GM12878 (cell line): ENCODE results near the gene IRS1. TPM values are rescaled to one million over a fixed set of nuclear protein-coding genes. Genes with fewer than 3 reads are reported as not detected.

Source experiments
- ATAC-seq: fragments of 200-7000 bp; cut with Tn5 transposase; 3 replicates; pipeline ENCODE4 v1.9.1; 2020; ENCODE audit warnings: mild to moderate bottlenecking, moderate library complexity
- BruUV-seq: library from RNA; stranded (reverse); fragments of 400-500 nt; replicated peaks from 2 replicates; lab custom pipeline; 2021; lab: Mats Ljungman, UMichigan
- CTCF ChIA-PET: fragments of 300-600 bp; sonication (Branson Sonifier 250); formaldehyde crosslinking; extraction: SDS; loops from one replicate; lab custom pipeline; 2021; ENCODE audit warnings: inconsistent platforms; lab: Yijun Ruan, JAX
- POLR2A ChIA-PET: fragments of 350-600 bp; formaldehyde crosslinking; extraction: SDS; loops from one replicate; lab custom pipeline; 2021; ENCODE audit warnings: inconsistent platforms; lab: Charles Lee
- RAD21 ChIA-PET: fragments of 300-600 bp; sonication (Branson Sonifier 250); formaldehyde crosslinking; loops from one replicate; lab custom pipeline; 2023; ENCODE audit warnings: antibody characterized with exemption; ENCODE audit not compliant: unreplicated experiment; lab: Charles Lee
- SMC1A ChIA-PET: fragments of 300-600 bp; sonication (Branson Sonifier 250); formaldehyde crosslinking; loops from one replicate; lab custom pipeline; 2023; ENCODE audit not compliant: unreplicated experiment, uncharacterized antibody; lab: Charles Lee
- DNase-seq: peaks from one replicate; pipeline ENCODE4 v3.0.0-alpha.2; 2011; ENCODE audit warnings: low read depth, low spot score
- FAIRE-seq: peaks from 3 replicates; lab custom pipeline; 2011; peaks lifted over from hg19 to GRCh38; lab: Jason Lieb, UNC
- H2AFZ ChIP-seq: 2 replicates; pipeline ENCODE4 v1.6.0; 2011; ENCODE audit warnings: low read depth, low read length, control low read depth; ENCODE audit not compliant: control insufficient read depth
- H3K27ac ChIP-seq: 2 replicates; pipeline ENCODE4 v1.5.1; 2011; ENCODE audit warnings: control low read depth; ENCODE audit not compliant: control insufficient read depth, insufficient read depth
- H3K27me3 ChIP-seq, 2 experiments: replicated peaks in 1 of 2; 2 replicates each; pipeline versions ENCODE4 v1.6.0 to v1.6.1; 2011; ENCODE audit warnings: low read length in 1 of 2; ENCODE audit not compliant: control insufficient read depth in 2 of 2, insufficient read depth in 2 of 2
- H3K36me3 ChIP-seq, 2 experiments: 2 replicates each; pipeline ENCODE4 v1.5.1; 2011; ENCODE audit warnings: low read length in 1 of 2; ENCODE audit not compliant: control insufficient read depth in 2 of 2, insufficient read depth in 2 of 2
- H3K4me1 ChIP-seq: 2 replicates; pipeline ENCODE4 v1.6.1; 2011; ENCODE audit warnings: mild to moderate bottlenecking, low read length, moderate library complexity, mixed read lengths; ENCODE audit not compliant: control insufficient read depth, insufficient read depth
- H3K4me2 ChIP-seq: 2 replicates; pipeline ENCODE4 v1.6.0; 2011; ENCODE audit warnings: control low read depth; ENCODE audit not compliant: control insufficient read depth, insufficient read depth
- H3K4me3 ChIP-seq: fragments of 200-600 bp; sonication (generic); 2 replicates; pipeline ENCODE4 v1.5.1; 2016
- H3K79me2 ChIP-seq: 2 replicates; pipeline ENCODE4 v1.6.0; 2011; ENCODE audit warnings: low read length; ENCODE audit not compliant: control insufficient read depth, insufficient read depth
- H3K9ac ChIP-seq: 2 replicates; pipeline ENCODE4 v1.8.0; 2011; ENCODE audit warnings: low read length, control low read depth, mixed read lengths; ENCODE audit not compliant: control insufficient read depth, insufficient read depth
- H3K9me3 ChIP-seq: replicated peaks from 3 replicates; pipeline ENCODE4 v1.5.1; 2011; ENCODE audit warnings: mild to moderate bottlenecking, low read length; ENCODE audit not compliant: control insufficient read depth, insufficient read depth
- H4K20me1 ChIP-seq: 2 replicates; pipeline ENCODE4 v1.6.0; 2011; ENCODE audit not compliant: control insufficient read depth, insufficient read depth
- CHD1 ChIP-seq: IDR thresholded peaks from 2 replicates; pipeline ENCODE4 v1.6.1; 2012; ENCODE audit warnings: low read depth, low read length, improper control_type of control experiment
- HCFC1 ChIP-seq: fragments of 150-350 bp; IDR thresholded peaks from 2 replicates; pipeline ENCODE4 v1.6.1; 2014; ENCODE audit warnings: low read length
- NR2C1 ChIP-seq: fragments of 450-650 bp; IDR thresholded peaks from 2 replicates; pipeline ENCODE4 v1.6.1; 2017; ENCODE audit warnings: antibody characterized with exemption, mild to moderate bottlenecking, moderate library complexity
- WGBS: methylation state at CpG from one replicate; pipeline ENCODE4 v1.1.6; 2016; ENCODE audit warnings: low lambda C conversion rate; ENCODE audit not compliant: insufficient replicate concordance, insufficient coverage; ENCODE audit errors: missing lambda C conversion rate; 5-methylcytosine and 5-hydroxymethylcytosine counted together
- in situ Hi-C: fragments of 300-500 bp; cut with MboI; formaldehyde crosslinking; loops from 9 replicates; pipeline ENCODE4 v1.14.3; 2018; ENCODE audit warnings: mixed read lengths
- intact Hi-C: fragments of 100-400 bp; cut with micrococcal nuclease; formaldehyde crosslinking; loops from one replicate; pipeline ENCODE4 v1.14.2; 2022; ENCODE audit not compliant: unreplicated experiment
- polyA plus RNA-seq, 11 experiments: library from polyadenylated mRNA; depleted of rRNA in 4 of 11; unstranded in 6 of 11; stranded (reverse) in 5 of 11; fragments of >200 nt; fragmentation: Nextera tagmentation in 4 of 11; fragmentation: Illumina TruSeq in 1 of 11; extraction: Ambion mirVana in 4 of 11; extraction: Trizol in 1 of 11; gene quantifications; 1 replicate in 1 of 11; 2 replicates in 10 of 11; pipeline versions ENCODE4 v1.2.1 to v1.2.3, GENCODE V29; 2011 to 2016; ENCODE audit warnings: inconsistent platforms in 2 of 11, missing spikeins in 2 of 11, low read depth in 1 of 11
- total RNA-seq, 4 experiments: library from RNA; depleted of rRNA in 3 of 4; stranded (reverse); fragments of >200 nt in 3 of 4; fragmentation: Illumina TruSeq in 1 of 4; extraction: Trizol in 1 of 4; gene quantifications; 2 replicates each; pipeline versions ENCODE4 v1.2.1 to v1.2.3, GENCODE V29; 2013 to 2021
- TF ChIP-seq, protein P1 (sequence below): fragments of 450-650 bp; IDR thresholded peaks from 2 replicates; pipeline ENCODE4 v1.6.1; 2017; ENCODE audit warnings: mild to moderate bottlenecking, moderate library complexity

IRS1 gene
- total and polyA plus RNA-seq, 10 of the 15 experiments (the other 5 are each of a cell fraction or from before 2014, with no cell fraction given), result 0.03 to 1.7 (median 0.34) TPM

DNA sequence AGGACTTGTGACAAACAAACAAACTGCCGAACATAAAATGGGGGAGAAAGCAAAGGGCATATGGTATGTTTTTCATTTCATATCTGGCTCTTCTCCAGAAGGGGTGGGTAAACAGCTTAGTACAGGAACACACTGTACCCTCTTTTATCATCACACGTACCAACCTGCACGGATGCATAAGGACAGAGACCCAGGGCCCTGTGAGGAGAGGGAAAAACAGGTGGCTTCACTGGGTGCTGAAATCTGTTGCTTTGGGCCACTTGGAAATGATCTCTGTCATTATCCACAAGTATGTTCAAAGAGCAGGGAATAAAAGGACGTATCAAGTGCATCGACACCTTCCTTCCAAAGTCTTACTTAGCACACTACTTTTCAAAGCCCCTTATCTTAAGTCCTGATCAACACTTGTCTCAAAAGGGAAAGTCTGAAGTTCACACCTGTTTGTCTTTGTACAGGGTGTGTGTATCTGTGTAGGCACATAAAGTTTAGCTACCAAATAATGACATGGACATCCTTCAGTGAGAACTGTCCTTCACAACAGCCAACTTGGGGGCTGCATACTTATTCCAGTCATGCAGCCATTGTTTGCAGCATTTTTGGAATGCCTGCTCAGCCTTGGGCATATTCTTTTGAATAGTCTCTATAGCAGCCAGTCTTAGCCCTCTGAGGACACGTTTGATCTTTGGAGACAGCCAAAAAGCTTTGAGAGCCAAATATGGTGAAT is 60.6 kb downstream of the IRS1 start:
- CTCF ChIA-PET, result no interaction called here
- no peak for FAIRE-seq
- Histone ChIP-seq H3K9ac (no peak overlapping the region), H2AFZ (no peak overlapping the region), H3K36me3 (no peaks in the 10 kb centered on the region), H4K20me1 (no peaks in the 10 kb centered on the region), H3K27me3 (no peaks in the 10 kb centered on the region; a peak in 1 of 4 replicates), H3K4me3 (no peak overlapping the region), H3K27ac (no peak overlapping the region), H3K4me2 (no peak overlapping the region), H3K4me1 (no peaks in the 10 kb centered on the region), H3K79me2 (no peaks in the 10 kb centered on the region), H3K9me3 (no peaks in the 10 kb centered on the region)
- TF ChIP-seq, protein P1, sequence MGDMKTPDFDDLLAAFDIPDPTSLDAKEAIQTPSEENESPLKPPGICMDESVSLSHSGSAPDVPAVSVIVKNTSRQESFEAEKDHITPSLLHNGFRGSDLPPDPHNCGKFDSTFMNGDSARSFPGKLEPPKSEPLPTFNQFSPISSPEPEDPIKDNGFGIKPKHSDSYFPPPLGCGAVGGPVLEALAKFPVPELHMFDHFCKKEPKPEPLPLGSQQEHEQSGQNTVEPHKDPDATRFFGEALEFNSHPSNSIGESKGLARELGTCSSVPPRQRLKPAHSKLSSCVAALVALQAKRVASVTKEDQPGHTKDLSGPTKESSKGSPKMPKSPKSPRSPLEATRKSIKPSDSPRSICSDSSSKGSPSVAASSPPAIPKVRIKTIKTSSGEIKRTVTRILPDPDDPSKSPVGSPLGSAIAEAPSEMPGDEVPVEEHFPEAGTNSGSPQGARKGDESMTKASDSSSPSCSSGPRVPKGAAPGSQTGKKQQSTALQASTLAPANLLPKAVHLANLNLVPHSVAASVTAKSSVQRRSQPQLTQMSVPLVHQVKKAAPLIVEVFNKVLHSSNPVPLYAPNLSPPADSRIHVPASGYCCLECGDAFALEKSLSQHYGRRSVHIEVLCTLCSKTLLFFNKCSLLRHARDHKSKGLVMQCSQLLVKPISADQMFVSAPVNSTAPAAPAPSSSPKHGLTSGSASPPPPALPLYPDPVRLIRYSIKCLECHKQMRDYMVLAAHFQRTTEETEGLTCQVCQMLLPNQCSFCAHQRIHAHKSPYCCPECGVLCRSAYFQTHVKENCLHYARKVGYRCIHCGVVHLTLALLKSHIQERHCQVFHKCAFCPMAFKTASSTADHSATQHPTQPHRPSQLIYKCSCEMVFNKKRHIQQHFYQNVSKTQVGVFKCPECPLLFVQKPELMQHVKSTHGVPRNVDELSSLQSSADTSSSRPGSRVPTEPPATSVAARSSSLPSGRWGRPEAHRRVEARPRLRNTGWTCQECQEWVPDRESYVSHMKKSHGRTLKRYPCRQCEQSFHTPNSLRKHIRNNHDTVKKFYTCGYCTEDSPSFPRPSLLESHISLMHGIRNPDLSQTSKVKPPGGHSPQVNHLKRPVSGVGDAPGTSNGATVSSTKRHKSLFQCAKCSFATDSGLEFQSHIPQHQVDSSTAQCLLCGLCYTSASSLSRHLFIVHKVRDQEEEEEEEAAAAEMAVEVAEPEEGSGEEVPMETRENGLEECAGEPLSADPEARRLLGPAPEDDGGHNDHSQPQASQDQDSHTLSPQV, result no peak
- TF ChIP-seq HCFC1, result no peak
- no peak for TF ChIP-seq NR2C1
- TF ChIP-seq CHD1, result no peak
- intact Hi-C loops, result no loop called here
- DNase-seq, result no peak
- RAD21 ChIA-PET, result no interaction called here
- POLR2A ChIA-PET, result no interaction called here
- BruUV-seq, result no TSS peak
- no peak for ATAC-seq
- in situ Hi-C loops, result no loop called here
- SMC1A ChIA-PET, result no interaction called here
- WGBS, result 21% methylated on average over 6 of the region's 6 CpGs
